ENCODE data around the gene HSPA5. TPM values are rescaled to one million over a fixed set of nuclear protein-coding genes. Genes with fewer than 3 reads are reported as not detected.
"Not testable (repeated sequence)": the region's sequence is repeated elsewhere in the genome, so short reads cannot be mapped to it uniquely, and the experiment has no call there.

Gene HSPA5
- total RNA-seq, 1 experiment from 2014 or later: 438 TPM

- no peak overlapping the region for H3K27ac ChIP-seq (ENCODE audit: low read depth, low read length)
- intact Hi-C loops (cut with micrococcal nuclease): no loop called here
- no peak overlapping the region for H3K9ac ChIP-seq (ENCODE audit: low read length)
- no peaks in the 10 kb centered on the region for H3K4me1 ChIP-seq (ENCODE audit: control insufficient read depth in 1 of 2, insufficient read depth in 2 of 2, low read length in 2 of 2)
- no peak overlapping the region for H2AFZ ChIP-seq (ENCODE audit: low read depth, low read length, poor library complexity, severe bottlenecking)
- POLR2A ChIA-PET: interaction anchor here (1.7 kb wide), 1 partner anchor 27 kb away, joined by 5 read pairs; the partner anchor contains the start of gene HSPA5
- no peaks in the 10 kb centered on the region for H4K20me1 ChIP-seq (ENCODE audit: insufficient read depth)
- no peak overlapping the region for H3K4me2 ChIP-seq (ENCODE audit: low read length)
- H3K9me3 ChIP-seq (ENCODE audit: control insufficient read depth in 1 of 2, insufficient read depth in 1 of 2, low read depth in 1 of 2, low read length in 2 of 2): no peaks in the 10 kb centered on the region
- ATAC-seq (no peak), DNase-seq (ENCODE audit: low read depth, low spot score) (no peak)
- CTCF ChIA-PET: no interaction called here
- RAD21 ChIA-PET (ENCODE audit: low non-redundant PET in 1 of 2, low total read pairs in 2 of 2, uncharacterized antibody in 2 of 2, unreplicated experiment in 2 of 2): no interaction called here
- BruUV-seq (replicated peaks): no TSS peak
- peaks cover 91% of the 10 kb centered on the region for H3K79me2 ChIP-seq (ENCODE audit: insufficient read depth, low read length)
- H3K4me3 ChIP-seq (replicated peaks in 1 of 2; ENCODE audit: low read depth in 1 of 2, low read length in 2 of 2): no peak overlapping the region
- H3K27me3 ChIP-seq (ENCODE audit: insufficient read depth, low read length): no peaks in the 10 kb centered on the region
- no peaks in the 10 kb centered on the region; a peak in 1 of 4 replicates for H3K36me3 ChIP-seq (ENCODE audit: control insufficient read depth in 1 of 2, insufficient read depth in 2 of 2, low read length in 2 of 2)
- H3K9me2 ChIP-seq (ENCODE audit: insufficient read depth): no peaks in the 10 kb centered on the region
- TF ChIP-seq EZH2phosphoT487 (IDR thresholded peaks at IDR 0.05; ENCODE audit: borderline replicate concordance) (no peak), REST (IDR thresholded peaks at IDR 0.05; ENCODE audit: low read depth) (no peak), TCF7L2 (IDR thresholded peaks at IDR 0.05; ENCODE audit: borderline replicate concordance, extremely low read depth, insufficient read depth, insufficient read length) (no peak), POLR2A (IDR thresholded peaks at IDR 0.05; ENCODE audit: borderline replicate concordance, extremely low read depth, insufficient read depth, insufficient read length) (no peak), ZFX (IDR thresholded peaks at IDR 0.05) (no peak), SIN3A (IDR thresholded peaks at IDR 0.05; ENCODE audit: low read depth) (no peak), JUND (IDR thresholded peaks at IDR 0.05) (no peak), ELF1 (IDR thresholded peaks at IDR 0.05; ENCODE audit: borderline replicate concordance, low read depth) (no peak), POLR2AphosphoS5 (IDR thresholded peaks at IDR 0.05; ENCODE audit: low read depth, low read length) (no peak), EZH2 (IDR thresholded peaks at IDR 0.05) (no peak), ZNF274 (IDR thresholded peaks at IDR 0.05; ENCODE audit: low read depth, low read length) (no peak), SP1 (IDR thresholded peaks at IDR 0.05; ENCODE audit: low read depth) (no peak), CTCF (IDR thresholded peaks at IDR 0.05 in 2 of 3, conservative IDR thresholded peaks at IDR 0.05 in 1 of 3; ENCODE audit: borderline replicate concordance in 1 of 3, insufficient read depth in 1 of 3, low read depth in 2 of 3, low read length in 2 of 3) (no peak), FOSL1 (IDR thresholded peaks at IDR 0.05; ENCODE audit: low read depth) (no peak), ATF3 (IDR thresholded peaks at IDR 0.05) (no peak), CBX3 (IDR thresholded peaks at IDR 0.05; ENCODE audit: low read depth) (no peak)
These were observed 27.4 kb upstream of the HSPA5 start for GRCh38 chr9:125268394-125269013.

GRCh38 chr9:125264068-125264467 lies 22.9 kb upstream of the HSPA5 start:
- POLR2A ChIA-PET; H3K27ac ChIP-seq (ENCODE audit: low read depth, low read length); CTCF ChIA-PET; H4K20me1 ChIP-seq (ENCODE audit: insufficient read depth); H3K4me2 ChIP-seq (ENCODE audit: low read length); H2AFZ ChIP-seq (ENCODE audit: low read depth, low read length, poor library complexity, severe bottlenecking); H3K9me3 ChIP-seq (ENCODE audit: control insufficient read depth in 1 of 2, insufficient read depth in 1 of 2, low read depth in 1 of 2, low read length in 2 of 2); BruUV-seq (replicated peaks); ATAC-seq; H3K9me2 ChIP-seq (ENCODE audit: insufficient read depth); H3K36me3 ChIP-seq (ENCODE audit: control insufficient read depth in 1 of 2, insufficient read depth in 2 of 2, low read length in 2 of 2); H3K9ac ChIP-seq (ENCODE audit: low read length); H3K4me3 ChIP-seq (replicated peaks in 1 of 2; ENCODE audit: low read depth in 1 of 2, low read length in 2 of 2); DNase-seq (ENCODE audit: low read depth, low spot score); RAD21 ChIA-PET (ENCODE audit: low non-redundant PET in 1 of 2, low total read pairs in 2 of 2, uncharacterized antibody in 2 of 2, unreplicated experiment in 2 of 2); H3K27me3 ChIP-seq (ENCODE audit: insufficient read depth, low read length); intact Hi-C loops (cut with micrococcal nuclease): not testable (repeated sequence)
- peaks cover 3 to 19% of the 10 kb centered on the region in 2 experiments; a peak in 2 of 4 replicates for H3K4me1 ChIP-seq (ENCODE audit: control insufficient read depth in 1 of 2, insufficient read depth in 2 of 2, low read length in 2 of 2)
- H3K79me2 ChIP-seq (ENCODE audit: insufficient read depth, low read length): peaks cover 67% of the 10 kb centered on the region
